Measurements from ENCODE around the gene CACNA2D4.

CACNA2D4 gene

DNA sequence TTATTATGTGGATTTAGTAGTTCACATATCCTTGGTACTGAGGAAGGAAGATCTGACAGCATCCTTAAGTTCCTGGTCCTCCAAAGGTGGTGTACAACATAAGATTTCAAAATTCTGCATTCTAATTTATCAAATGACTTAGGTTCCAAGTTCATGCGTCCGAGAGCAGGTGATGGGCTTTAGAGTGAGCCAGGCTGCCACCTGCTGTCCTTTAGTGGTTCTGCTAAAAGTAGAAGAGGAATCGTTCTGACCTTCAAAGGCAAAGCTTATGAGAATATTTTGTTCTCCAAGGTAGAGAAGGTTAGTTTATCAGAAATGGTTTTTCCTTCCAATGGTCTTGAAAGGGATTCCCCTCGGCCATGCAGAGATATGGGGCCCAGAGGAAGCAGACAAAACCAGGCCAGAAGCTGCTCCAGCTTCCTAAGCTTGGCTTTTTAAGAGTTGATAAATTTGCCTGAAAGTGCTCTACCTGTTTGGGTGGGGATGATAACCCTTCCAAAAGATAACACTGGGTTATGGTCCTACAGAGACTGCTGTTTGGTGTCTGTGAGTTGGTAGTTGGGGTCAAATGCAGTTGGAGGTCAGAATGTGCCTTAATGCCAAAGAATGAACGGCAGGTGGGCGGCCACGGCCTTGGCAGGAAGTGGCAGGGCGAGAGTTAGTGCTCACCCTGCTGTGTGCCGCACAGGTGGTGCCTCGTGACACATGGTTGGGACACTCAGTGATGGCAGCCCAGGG is 127.2 kb downstream of the CACNA2D4 start:
- no peaks in the 10 kb centered on the region for H3K27me3 ChIP-seq (ENCODE audit: insufficient read depth, poor library complexity, severe bottlenecking)
- no peak overlapping the region for H3K27ac ChIP-seq (replicated peaks)
- TF ChIP-seq, protein P1, sequence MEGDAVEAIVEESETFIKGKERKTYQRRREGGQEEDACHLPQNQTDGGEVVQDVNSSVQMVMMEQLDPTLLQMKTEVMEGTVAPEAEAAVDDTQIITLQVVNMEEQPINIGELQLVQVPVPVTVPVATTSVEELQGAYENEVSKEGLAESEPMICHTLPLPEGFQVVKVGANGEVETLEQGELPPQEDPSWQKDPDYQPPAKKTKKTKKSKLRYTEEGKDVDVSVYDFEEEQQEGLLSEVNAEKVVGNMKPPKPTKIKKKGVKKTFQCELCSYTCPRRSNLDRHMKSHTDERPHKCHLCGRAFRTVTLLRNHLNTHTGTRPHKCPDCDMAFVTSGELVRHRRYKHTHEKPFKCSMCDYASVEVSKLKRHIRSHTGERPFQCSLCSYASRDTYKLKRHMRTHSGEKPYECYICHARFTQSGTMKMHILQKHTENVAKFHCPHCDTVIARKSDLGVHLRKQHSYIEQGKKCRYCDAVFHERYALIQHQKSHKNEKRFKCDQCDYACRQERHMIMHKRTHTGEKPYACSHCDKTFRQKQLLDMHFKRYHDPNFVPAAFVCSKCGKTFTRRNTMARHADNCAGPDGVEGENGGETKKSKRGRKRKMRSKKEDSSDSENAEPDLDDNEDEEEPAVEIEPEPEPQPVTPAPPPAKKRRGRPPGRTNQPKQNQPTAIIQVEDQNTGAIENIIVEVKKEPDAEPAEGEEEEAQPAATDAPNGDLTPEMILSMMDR (IDR thresholded peaks at IDR 0.05; ENCODE audit: insufficient read depth, low read length) = peak; percentile 74
- TF ChIP-seq POLR2AphosphoS5 (IDR thresholded peaks at IDR 0.05; ENCODE audit: low read depth) = no peak
- DNase-seq (ENCODE audit: low read depth in 1 of 2, low spot score in 1 of 2) = peak in 1 of 2 experiments; percentile 76
- H3K4me3 ChIP-seq (replicated peaks; ENCODE audit: insufficient read depth, low read length) = no peak overlapping the region

DNA sequence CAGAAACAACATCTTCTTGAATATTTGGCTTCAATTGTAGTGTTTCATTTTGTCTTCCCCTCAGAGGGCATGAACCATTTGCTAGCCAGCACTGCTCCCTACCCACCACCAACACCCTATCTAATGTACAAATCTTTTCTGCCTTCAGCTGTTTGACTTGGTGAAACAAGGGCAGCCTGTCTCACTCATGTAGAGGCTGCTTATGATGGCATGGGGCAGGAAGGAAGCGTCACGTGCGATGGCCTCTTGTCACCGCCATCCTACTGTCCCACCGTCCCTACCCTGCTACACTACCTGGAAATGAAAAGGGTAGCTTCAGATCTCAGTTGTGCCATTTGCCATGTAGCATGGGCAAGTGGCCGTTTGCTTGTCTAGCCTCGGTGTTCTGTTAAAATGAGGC is 128.0 kb downstream of the CACNA2D4 start:
- H3K27me3 ChIP-seq (ENCODE audit: insufficient read depth, poor library complexity, severe bottlenecking) = no peaks in the 10 kb centered on the region
- no peak overlapping the region for H3K27ac ChIP-seq (replicated peaks)
- DNase-seq (ENCODE audit: low read depth in 1 of 2, low spot score in 1 of 2) = no peak
- no peak overlapping the region for H3K4me3 ChIP-seq (replicated peaks; ENCODE audit: insufficient read depth, low read length)
- TF ChIP-seq GABPA (IDR thresholded peaks at IDR 0.05; ENCODE audit: low read depth) (no peak), SPI1 (IDR thresholded peaks at IDR 0.05; ENCODE audit: borderline replicate concordance, low read depth) (no peak), POLR2AphosphoS5 (IDR thresholded peaks at IDR 0.05; ENCODE audit: low read depth) (no peak; the same call in 1 of the 2 replicates)
- TF ChIP-seq, protein P2, sequence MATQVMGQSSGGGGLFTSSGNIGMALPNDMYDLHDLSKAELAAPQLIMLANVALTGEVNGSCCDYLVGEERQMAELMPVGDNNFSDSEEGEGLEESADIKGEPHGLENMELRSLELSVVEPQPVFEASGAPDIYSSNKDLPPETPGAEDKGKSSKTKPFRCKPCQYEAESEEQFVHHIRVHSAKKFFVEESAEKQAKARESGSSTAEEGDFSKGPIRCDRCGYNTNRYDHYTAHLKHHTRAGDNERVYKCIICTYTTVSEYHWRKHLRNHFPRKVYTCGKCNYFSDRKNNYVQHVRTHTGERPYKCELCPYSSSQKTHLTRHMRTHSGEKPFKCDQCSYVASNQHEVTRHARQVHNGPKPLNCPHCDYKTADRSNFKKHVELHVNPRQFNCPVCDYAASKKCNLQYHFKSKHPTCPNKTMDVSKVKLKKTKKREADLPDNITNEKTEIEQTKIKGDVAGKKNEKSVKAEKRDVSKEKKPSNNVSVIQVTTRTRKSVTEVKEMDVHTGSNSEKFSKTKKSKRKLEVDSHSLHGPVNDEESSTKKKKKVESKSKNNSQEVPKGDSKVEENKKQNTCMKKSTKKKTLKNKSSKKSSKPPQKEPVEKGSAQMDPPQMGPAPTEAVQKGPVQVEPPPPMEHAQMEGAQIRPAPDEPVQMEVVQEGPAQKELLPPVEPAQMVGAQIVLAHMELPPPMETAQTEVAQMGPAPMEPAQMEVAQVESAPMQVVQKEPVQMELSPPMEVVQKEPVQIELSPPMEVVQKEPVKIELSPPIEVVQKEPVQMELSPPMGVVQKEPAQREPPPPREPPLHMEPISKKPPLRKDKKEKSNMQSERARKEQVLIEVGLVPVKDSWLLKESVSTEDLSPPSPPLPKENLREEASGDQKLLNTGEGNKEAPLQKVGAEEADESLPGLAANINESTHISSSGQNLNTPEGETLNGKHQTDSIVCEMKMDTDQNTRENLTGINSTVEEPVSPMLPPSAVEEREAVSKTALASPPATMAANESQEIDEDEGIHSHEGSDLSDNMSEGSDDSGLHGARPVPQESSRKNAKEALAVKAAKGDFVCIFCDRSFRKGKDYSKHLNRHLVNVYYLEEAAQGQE (IDR thresholded peaks at IDR 0.05; ENCODE audit: insufficient replicate concordance, low read depth) = no peak
- TF ChIP-seq, protein P1 (IDR thresholded peaks at IDR 0.05; ENCODE audit: insufficient read depth, low read length) = no peak

DNA sequence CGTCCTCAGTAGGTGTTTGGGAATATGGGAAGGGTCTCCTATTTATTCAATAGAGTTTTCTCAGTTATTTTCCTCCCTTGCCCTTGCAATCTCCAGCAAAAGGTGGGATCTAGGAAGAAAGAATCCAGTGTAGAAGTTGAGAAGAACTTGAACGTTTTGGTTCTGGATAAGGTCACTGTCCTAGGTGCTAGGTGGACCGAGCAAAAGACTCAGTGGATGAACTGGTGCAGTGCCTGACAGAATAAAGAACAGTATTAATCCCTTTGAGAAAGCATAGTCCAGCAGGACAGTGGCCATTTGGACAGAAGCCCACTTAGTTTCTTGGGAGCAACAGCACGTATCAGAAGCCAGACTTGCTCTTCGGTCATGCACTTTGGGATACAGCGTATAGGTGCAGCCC is 130.7 kb downstream of the CACNA2D4 start:
- Histone ChIP-seq H3K27me3 (ENCODE audit: insufficient read depth, poor library complexity, severe bottlenecking) (no peaks in the 10 kb centered on the region), H3K27ac (replicated peaks) (no peak overlapping the region), H3K4me3 (replicated peaks; ENCODE audit: insufficient read depth, low read length) (no peak overlapping the region)
- no peak for DNase-seq (ENCODE audit: low read depth in 1 of 2, low spot score in 1 of 2)
- no peak for TF ChIP-seq POLR2AphosphoS5 (IDR thresholded peaks at IDR 0.05; ENCODE audit: low read depth)
- TF ChIP-seq, protein P2 (IDR thresholded peaks at IDR 0.05; ENCODE audit: insufficient replicate concordance, low read depth) = peak; percentile 47

DNA sequence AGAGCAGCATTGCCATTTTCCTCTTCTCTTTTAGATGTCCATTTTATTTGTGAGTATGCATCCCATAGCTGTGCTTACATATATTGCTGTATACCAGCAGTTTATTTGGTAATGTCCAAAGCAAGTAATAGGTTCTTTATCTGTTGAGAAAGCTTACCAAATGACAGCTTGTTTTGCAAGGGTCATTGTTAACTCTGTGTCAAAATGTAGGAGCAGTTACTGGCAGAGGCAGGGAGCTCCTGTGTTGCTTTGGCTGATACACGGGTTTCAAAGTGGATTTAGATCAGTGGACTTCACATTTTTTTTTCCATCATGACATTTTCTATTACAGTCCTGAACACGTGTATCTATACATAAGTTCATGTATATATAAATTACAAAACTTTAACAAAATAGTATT is 136.2 kb downstream of the CACNA2D4 start:
- TF ChIP-seq, protein P2 (IDR thresholded peaks at IDR 0.05; ENCODE audit: insufficient replicate concordance, low read depth) = no peak
- no peak for TF ChIP-seq SPI1 (IDR thresholded peaks at IDR 0.05; ENCODE audit: borderline replicate concordance, low read depth)
- TF ChIP-seq GABPA (IDR thresholded peaks at IDR 0.05; ENCODE audit: low read depth) = no peak
- no peak for TF ChIP-seq POLR2AphosphoS5 (IDR thresholded peaks at IDR 0.05; ENCODE audit: low read depth)
- H3K4me3 ChIP-seq (replicated peaks; ENCODE audit: insufficient read depth, low read length) = no peak overlapping the region

More for the DNA sequence above, 136.2 kb downstream of the CACNA2D4 start:
- no peaks in the 10 kb centered on the region for H3K27me3 ChIP-seq (ENCODE audit: insufficient read depth, poor library complexity, severe bottlenecking)
- DNase-seq (ENCODE audit: low read depth in 1 of 2, low spot score in 1 of 2) = no peak
- peak overlapping the region; percentile 22; the same call in 1 of the 2 replicates for H3K27ac ChIP-seq (replicated peaks)
